ENCODE measurements around the gene TRIP12. TPM values are rescaled to one million over a fixed set of nuclear protein-coding genes. Genes with fewer than 3 reads are reported as not detected.

Gene TRIP12
- total RNA-seq, 4 donors from 2014 or later, result 178 to 256 (median 193) TPM

- DNase-seq (ENCODE audit: low spot score), result no peak
- ATAC-seq (ENCODE audit: low FRiP score), result no peak
- TF ChIP-seq CTCF (IDR thresholded peaks at IDR 0.05), result no peak
Observed at GRCh38 chr2:229952256-229952835, 30.5 kb upstream of the TRIP12 start.

GRCh38 chr2:229947544-229947943 is 25.7 kb upstream of the TRIP12 start:
- ATAC-seq (ENCODE audit: low FRiP score), result no peak
- no peak for DNase-seq (ENCODE audit: low spot score)
- no peak for TF ChIP-seq CTCF (IDR thresholded peaks at IDR 0.05)

- DNase-seq (ENCODE audit: low spot score) (no peak), ATAC-seq (ENCODE audit: low FRiP score) (no peak)
- TF ChIP-seq CTCF (IDR thresholded peaks at IDR 0.05), result no peak
Observed at GRCh38 chr2:229945975-229946374, 24.2 kb upstream of the TRIP12 start.

GRCh38 chr2:229943770-229944449 is 22.1 kb upstream of the TRIP12 start:
- no peak for TF ChIP-seq CTCF (IDR thresholded peaks at IDR 0.05)
- DNase-seq (ENCODE audit: low spot score), result no peak
- ATAC-seq (ENCODE audit: low FRiP score), result no peak

- no peak for TF ChIP-seq CTCF (IDR thresholded peaks at IDR 0.05)
- no peak for DNase-seq (ENCODE audit: low spot score)
- no peak for ATAC-seq (ENCODE audit: low FRiP score)
Observed at GRCh38 chr2:229943171-229943570, 21.4 kb upstream of the TRIP12 start.

- ATAC-seq (ENCODE audit: low FRiP score) (no peak), DNase-seq (ENCODE audit: low spot score) (no peak)
Observed at GRCh38 chr2:229942671-229943070, 20.9 kb upstream of the TRIP12 start.

More at GRCh38 chr2:229942671-229943070, 20.9 kb upstream of the TRIP12 start:
- TF ChIP-seq CTCF (IDR thresholded peaks at IDR 0.05), result no peak
